Fibroblast of skin of back (primary cell): ENCODE measurements around the gene ITPR3.
A peak's percentile ranks its signal among the peaks of the same experiment; 100 is the strongest.

ENCODE experiments used
- DNase-seq: peaks from one replicate; pipeline ENCODE4 v3.0.0-alpha.2; 2013

ITPR3 gene

GRCh38 chr6:33688006-33688405, 66.9 kb downstream of the ITPR3 start:
- DNase-seq: no peak

GRCh38 chr6:33688451-33689147, 67.5 kb downstream of the ITPR3 start:
- DNase-seq: no peak

- no peak for DNase-seq
Measured at GRCh38 chr6:33689148-33689494, 68.0 kb downstream of the ITPR3 start.

GRCh38 chr6:33689879-33690278, 68.8 kb downstream of the ITPR3 start:
- no peak for DNase-seq

GRCh38 chr6:33690766-33691165, 69.6 kb downstream of the ITPR3 start:
- DNase-seq: no peak

GRCh38 chr6:33691456-33692077, 70.4 kb downstream of the ITPR3 start:
- DNase-seq: no peak

GRCh38 chr6:33692078-33692759, 71.1 kb downstream of the ITPR3 start:
- peak; percentile 18 for DNase-seq

- no peak for DNase-seq
Measured at GRCh38 chr6:33692760-33693158, 71.6 kb downstream of the ITPR3 start.

- DNase-seq: no peak
Measured at GRCh38 chr6:33693186-33694105, 72.3 kb downstream of the ITPR3 start.

GRCh38 chr6:33694401-33694931, 73.3 kb downstream of the ITPR3 start:
- peak; percentile 90 for DNase-seq

- DNase-seq: no peak
Measured at GRCh38 chr6:33694977-33695376, 73.9 kb downstream of the ITPR3 start.

- DNase-seq: peak; percentile 19
Measured at GRCh38 chr6:33695451-33695887, 74.3 kb downstream of the ITPR3 start.

- DNase-seq: no peak
Measured at GRCh38 chr6:33696076-33696475, 75.0 kb downstream of the ITPR3 start.

- peak; percentile 38 for DNase-seq
Measured at GRCh38 chr6:33696548-33697518, 75.7 kb downstream of the ITPR3 start.

GRCh38 chr6:33697845-33698244, 76.7 kb downstream of the ITPR3 start:
- no peak for DNase-seq

GRCh38 chr6:33698494-33698893, 77.4 kb downstream of the ITPR3 start:
- DNase-seq: no peak

GRCh38 chr6:33699131-33699530, 78.0 kb downstream of the ITPR3 start:
- DNase-seq: no peak

GRCh38 chr6:33699739-33700138, 78.6 kb downstream of the ITPR3 start:
- no peak for DNase-seq

- peak; percentile 71 for DNase-seq
Measured at GRCh38 chr6:33700391-33701050, 79.4 kb downstream of the ITPR3 start.

GRCh38 chr6:33702345-33702977, 81.3 kb downstream of the ITPR3 start:
- DNase-seq: peak; percentile 70
